ENCODE measurements around the gene FAM228B.
"Not testable (repeated sequence)": the region's sequence is repeated elsewhere in the genome, so short reads cannot be mapped to it uniquely, and the experiment has no call there.

Gene FAM228B

DNA sequence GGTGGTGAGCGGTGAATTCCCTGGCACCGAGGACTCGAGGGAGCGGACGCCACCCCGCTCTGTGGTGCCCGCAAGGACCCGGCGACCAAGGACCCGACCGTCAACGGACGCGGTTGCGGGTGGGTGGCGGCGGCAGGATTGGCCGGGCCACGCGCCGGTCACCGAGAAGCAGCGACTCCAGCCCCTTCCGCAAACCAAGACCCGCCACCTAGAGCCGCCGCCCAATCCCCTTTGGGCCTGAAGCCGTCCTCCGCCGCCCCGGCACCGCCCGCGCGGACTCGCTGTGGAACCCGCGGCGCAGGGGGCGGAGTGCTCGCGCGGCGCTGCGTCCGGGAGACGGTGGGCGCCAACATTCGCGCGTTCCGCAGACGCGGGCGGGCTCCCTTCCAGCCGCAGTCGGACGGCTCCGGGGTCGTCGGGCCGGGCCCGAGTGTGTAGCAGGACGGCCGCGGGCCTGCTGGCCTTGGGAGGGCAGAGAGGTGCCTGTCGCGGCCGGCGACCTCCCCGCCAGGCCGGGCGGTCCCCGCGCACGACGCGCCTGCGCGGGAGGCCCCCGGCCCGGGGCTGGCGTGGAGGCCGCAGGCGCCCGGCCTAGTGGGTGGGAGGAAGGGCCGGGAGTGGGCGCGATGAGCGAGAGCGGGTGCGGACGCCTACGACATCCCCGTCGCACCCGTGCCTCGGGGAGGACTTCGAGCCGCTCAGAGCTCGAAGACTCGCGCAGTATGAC, at the start of gene FAM228B, which contains the start of gene PFN4:
Gene FAM228B (plus strand): TSS at position 275 of the 727 bp plus-strand sequence. CDS start 893 bp downstream, outside the sequence.
Gene PFN4 (minus strand): TSS at position 140 of the 727 bp plus-strand sequence. CDS start 799 bp downstream, outside the sequence.
- DNase-seq: peak; percentile 67

DNA sequence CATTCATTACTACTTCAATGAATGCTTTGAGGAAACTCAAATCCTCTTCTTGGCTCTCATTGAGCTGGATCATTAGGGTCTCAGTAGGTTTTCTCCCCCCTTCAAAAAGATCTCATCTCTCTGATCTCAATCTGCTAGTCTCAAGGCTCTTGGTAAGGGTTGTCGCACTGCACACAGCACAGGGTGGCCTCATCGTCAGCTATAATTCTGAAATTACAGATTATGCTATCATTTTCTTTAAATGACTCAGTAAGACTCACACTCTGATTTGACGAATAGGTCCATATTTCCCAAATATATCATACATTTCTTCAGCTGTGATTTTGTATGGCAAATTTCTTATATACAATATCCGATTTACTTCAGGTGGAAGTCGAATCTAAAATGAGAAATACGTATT, 49.5 kb upstream of the FAM228B start:
- DNase-seq: no peak

DNA sequence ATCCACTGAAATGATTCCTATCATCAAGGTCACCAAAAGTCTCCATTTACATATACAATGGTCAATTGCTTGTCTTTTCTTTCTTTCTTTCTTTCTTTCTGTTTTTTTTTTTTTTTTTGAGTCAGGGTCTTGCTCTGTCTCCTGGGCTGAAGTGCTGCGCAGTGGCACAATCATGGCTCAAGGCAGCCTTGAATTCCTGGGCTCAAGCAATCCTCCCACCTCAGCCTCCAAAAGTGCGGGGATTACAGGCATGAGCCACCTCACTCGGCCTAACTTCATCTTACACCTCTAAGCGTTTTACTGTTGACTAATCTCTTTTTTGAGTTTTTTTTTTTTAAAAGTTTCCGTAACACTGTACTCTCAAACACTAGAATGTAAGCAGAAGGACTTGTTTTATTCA, 48.0 kb upstream of the FAM228B start:
- DNase-seq: no peak

DNA sequence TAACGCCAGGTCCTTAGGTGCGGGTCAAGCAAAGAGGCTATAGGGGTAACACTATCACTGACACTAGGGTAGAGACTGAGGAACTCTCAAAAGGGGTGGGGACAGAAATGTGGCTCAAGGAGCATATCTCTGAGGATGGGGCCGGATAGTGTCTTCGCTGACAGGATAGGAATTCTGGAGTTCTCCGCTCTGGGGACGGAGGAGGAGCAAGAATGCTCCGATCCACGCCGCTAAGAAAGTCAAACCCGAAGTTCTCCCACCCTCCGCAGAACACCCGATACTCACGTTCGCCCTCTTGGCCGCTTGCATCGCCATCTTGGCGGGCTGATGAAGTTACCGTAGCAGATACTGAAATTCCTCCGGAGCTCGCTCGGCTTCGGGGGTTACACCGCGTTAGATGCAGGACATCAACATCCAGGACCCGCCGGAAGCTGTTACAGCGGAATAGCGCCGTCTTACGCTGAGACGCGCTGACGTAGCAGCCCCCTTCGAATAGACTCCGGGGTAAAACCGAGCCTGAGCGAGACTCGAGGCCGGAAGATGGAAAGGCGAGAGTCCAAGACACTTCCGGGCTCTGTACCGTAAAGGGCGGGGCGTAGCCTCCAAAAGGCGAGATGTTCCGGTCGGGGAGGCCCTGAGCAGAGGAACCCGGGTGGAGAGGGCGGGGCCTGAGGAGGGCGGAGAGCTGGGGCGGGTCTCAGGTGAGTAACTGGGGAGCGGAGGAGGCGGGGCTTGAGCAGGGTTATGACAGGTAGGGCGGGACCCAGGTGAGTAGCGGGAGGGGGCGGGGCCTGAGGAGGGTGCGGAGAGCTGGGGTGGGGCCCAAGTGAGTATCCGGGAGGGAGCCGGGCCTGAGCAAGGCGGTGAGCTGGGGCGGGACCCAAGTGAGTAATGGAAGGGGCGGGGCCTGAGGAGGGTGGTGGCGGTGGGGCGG, 47.1 kb upstream of the FAM228B start, which contains the start of gene SF3B6:
Gene SF3B6 (minus strand): TSS at position 412 of the 934 bp plus-strand sequence. CDS start 97 bp downstream, at position 315.
- DNase-seq: peak; percentile 100

DNA sequence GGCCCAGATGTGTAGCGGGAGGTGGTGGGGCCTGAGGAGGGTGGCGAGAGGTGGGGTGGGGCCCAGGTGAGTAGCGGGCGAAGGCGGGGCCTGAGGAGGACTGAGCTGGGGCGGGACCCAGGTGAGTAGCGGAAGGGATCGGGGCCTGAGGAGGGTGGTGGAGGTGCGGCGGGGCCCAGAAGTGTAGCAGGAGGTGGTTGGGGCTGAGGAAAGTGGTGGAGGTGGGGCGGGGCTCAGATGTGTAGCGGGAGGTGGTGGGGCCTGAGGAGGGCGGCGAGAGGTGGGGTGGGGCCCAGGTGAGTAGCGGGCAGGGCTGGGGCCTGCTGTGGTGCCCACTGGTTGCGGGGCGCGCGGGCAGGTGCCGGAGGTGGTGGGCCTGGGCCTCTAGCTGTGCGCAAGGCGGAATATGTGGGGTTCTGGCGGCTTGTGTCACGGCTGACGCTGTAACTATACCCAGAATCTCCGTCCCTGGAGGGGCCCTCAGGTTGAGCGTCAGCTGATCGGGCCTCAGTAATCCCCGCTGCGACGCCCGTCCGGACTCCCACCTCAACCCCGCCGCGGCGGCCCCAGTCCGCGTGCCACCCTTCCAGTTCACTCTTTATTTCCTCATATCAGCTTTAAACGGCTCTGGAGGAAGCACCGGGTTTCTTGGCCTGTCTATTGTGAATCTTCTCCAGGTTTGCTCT, 46.3 kb upstream of the FAM228B start:
- no peak for DNase-seq

DNA sequence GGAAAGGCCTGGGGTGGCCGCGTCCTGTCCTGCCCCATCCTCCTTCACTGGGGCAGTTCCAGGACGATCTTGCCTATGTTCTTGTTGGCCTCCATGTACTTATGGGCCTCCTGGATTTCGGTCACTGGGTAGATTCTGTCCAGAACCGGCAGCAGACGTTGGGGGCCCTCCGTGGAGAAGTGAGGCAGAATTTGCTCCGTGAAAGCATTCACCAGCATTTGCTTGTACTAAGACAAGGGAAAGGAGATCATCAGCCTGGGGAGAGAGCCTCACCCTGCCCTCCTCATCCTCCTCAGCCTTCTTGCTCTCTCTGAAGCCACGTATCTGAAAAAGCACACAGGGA, 45.8 kb upstream of the FAM228B start:
- no peak for DNase-seq

DNA sequence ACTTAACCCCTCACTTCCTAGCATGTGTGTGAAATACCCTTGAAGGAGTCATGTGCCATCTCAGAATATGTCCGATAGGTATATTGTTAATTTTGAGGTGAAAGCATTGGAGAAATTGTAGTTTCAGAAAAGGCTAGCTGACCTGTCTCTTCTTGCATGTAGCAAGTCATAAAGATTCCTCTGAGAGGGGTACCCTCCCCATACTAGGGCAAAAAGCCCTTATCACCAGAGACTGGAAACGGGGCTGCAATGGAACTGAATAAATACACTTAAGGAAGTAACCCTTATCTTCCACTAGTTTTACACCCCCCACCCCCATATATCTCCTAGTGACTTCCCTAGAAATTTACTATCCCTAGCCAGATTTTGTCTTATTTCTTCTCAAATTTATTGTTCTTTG, 45.4 kb upstream of the FAM228B start:
- no peak for DNase-seq

DNA sequence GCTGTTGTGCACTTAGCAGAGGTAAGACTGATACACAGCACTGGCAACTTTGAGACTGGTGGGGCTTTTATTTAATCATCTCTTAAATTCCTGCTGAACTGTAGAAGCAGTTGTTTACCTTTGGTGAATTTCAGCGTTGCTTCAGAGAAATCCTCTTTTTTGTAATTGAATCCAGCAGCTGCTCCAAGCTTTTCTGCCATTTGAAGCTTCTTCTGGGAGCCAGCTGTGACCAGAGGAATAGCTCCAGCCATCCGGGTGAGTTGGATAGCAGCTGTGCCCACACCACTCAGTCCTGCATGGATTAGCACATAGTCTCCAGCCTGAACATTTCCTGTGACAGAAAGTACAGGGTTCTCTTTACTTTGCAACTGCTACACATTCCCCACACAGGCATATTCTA, 42.6 kb upstream of the FAM228B start:
- DNase-seq: no peak

DNA sequence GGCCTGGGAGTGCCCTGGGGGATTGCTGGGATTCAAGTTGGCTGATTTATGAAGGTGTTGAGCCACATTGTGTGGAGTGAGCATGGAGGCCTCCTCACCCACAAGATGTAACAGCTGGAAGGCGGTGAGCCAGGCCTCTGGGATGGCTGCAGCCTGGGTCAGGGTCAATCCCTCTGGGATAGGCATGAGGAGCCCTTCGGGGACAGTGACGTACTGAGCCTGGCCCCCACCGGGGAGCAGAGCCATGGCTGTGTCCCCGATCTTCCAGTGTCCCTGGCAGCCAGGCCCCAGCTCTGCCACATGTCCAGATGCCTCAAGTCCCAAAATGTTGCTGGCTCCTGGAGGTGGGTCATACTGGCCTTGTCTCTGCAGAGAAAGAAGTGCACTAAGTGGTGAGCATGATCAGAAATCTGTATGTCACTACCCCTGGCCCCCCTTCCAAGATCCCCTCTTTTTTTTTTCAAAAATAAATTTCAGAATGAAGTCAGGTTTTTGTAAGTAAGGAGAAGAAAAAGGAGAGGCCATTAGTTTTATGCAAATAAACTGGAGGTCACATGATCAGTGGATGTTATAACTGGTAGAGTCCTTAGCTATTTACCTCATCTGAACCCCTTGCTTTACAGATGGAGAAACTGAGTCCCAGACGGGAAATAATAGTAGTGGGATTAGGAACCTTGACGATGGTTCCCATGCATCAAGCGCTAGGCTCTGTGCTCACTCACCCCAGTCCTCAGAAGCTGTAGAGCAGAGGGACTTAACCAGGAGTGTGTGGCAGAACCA, 40.3 kb upstream of the FAM228B start:
- no peak for DNase-seq

DNA sequence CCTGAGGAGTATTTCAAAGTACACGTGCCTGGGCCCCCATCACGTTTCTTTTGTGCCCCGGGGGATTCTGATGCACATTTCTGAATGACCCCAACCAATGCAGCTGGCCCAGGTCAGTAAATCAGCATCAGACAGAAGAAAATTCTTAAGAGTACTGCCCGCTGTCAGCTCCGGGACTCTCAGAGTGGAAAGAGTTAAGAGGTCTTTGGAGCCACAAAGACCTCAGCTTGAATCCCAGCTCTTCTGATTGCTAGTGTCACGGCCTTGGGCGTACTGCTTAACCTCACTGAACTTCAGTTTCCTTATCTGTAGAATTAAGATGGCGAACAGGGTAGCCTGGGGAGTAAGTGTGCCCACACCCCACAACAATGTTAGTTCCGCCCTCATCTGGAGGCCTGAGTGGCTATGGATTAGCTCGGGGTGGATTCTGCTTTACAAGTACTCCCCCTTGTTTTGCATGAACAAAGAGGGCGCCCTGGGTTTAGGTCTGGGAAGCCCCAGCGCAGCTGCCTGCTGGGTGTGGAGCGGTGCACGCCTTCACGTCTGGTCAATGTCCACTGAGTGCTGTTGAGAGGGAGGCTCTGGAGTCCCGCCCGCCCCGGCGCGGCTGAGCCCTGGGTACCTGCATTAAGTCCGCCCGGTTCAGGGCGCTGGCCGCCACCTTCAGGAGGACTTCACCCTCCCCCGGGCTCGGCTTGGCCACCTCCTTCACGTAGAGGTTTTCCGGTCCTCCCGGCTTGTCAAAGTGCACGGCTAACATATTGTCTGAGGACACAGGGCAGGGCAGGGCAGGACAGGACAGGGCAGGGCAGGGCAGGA, 39.5 kb upstream of the FAM228B start:
- peak; percentile 27 for DNase-seq

DNA sequence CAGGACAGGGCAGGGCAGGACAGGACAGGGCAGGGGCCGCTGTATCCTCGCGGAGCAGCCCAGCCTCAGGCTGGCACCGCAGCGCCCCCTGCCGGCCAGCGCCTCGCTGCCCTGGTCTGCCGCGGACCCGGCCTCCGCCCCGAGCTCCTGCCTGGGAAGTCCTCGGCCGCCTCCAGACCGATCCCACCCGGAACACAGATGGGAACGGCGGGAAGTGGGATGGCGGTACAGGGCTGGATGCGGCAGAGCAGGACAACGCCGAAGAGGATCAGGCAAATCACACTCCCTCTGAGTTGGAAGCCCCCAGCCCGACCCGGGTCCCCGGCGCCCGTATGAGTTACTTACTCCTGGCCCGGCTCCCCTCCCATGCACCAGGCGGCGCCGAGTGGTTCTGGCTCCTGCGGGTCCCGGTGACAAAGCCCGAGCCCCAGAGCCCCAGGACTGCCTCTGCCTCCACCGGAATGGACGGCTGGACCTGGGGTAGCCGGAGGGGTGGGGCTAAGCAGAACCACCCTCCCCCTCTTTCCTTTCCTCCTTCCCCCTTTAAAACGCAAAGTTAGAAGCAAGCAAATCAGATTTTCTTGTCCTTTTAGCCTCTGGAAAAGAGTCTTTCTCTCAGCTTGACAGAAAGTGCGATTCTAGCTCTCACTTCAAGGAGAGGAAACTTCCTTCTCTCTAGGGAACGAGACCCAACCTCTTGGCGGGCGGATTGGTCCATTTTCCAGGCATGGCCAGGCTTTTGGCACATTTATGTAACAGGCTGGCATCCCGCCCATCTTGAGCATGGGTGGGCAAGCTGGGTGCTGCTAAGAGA, 38.7 kb upstream of the FAM228B start, which contains the start of gene TP53I3:
Gene TP53I3 (minus strand): TSS at position 449 of the 814 bp plus-strand sequence. CDS start 508 bp downstream, outside the sequence.
- peak; percentile 75 for DNase-seq

DNA sequence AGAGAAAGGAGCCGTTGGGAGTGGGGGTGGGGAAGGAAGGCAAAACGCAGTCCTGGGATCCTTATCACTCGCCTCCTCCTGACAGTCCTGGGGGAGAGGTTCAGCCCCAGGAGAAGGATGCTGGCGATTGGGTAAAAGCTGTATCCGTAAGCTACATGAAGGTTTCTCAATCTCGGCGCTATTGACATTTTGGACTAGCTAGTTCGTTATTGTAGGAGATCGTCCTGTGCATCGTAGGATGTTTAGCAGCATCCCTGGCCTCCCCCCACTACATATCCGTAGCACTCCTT, 38.1 kb upstream of the FAM228B start:
- DNase-seq: no peak

DNA sequence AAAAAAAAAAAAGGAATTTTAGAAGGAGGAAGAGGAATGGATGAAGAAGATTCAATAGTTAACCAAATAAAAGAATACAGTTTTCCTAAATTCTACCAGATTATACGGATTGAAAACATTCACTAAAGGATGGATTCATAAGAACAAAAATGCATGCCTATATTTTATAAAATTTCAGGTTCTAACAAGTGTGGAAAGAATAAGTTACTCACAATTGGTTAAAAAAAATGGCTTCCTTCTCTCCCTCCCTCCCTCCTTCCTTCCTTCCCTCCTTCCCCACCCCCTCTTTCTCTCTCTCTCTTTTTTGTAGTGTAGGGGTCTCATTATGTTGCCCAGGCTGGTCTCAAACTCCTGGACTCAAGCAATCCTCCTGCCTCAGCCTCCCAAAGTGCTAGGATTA, 37.0 kb upstream of the FAM228B start:
- DNase-seq: no peak

DNA sequence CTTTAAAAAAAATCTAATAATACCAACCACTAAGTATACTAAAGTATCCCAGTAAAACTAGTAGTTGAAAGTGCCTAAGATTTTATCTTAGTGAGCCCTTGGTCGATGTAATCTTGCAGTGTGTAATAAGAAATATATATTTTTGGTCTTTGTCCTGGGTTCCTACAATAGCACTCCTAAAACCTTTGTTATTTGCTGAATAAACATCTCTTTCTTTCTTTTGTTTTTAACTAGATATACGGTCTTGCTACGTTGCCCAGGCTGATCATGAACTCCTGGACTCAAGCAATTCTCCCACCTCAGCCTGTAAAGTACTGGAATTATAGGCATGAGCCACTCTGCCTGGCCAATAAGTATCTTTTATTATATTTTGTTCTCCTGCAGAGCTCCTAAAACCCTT, 36.2 kb upstream of the FAM228B start:
- no peak for DNase-seq

DNA sequence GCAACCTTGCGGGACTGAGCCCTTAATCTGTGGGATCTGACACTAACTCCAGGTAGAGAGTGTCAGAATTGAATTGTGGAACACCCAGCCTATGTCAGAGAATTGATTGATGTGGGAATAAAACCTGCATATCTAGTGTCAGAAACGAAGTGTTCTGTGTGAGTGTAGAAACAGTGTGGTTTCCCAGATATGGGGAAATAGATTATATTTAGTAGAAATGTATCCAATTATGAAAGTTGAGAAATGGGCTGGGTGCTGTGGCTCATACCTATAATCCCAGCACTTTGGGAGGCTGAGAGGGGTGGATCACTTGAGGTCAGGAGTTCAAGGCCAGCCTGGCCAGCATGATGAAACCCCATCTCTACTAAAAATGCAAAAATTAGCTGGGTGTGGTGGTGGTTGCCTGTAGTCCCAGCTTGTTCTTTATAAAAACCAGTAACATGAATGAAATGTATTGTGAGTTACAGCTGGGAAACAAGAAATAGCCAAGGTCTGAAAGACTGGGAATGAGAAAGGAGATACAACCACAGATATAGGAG, 34.4 kb upstream of the FAM228B start:
- no peak for DNase-seq

DNA sequence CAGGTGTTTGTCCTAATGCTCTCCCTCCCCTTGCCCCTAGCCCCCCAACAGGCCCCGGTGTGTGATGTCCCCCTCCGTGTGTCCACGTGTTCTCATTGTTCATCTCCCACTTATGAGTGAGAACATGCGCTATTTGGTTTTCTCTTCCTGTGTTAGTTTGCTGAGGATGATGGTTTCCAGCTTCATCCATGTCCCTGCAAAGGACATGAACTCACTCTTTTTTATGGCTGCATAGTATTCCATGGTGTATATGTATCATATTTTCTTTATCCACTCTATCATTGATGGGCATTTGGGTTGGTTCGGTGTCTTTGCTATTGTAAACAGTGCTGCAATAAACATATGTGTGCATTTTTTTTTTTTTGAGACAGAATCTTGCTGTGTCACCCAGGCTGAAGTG, 30.0 kb upstream of the FAM228B start:
- not testable (repeated sequence) for DNase-seq

DNA sequence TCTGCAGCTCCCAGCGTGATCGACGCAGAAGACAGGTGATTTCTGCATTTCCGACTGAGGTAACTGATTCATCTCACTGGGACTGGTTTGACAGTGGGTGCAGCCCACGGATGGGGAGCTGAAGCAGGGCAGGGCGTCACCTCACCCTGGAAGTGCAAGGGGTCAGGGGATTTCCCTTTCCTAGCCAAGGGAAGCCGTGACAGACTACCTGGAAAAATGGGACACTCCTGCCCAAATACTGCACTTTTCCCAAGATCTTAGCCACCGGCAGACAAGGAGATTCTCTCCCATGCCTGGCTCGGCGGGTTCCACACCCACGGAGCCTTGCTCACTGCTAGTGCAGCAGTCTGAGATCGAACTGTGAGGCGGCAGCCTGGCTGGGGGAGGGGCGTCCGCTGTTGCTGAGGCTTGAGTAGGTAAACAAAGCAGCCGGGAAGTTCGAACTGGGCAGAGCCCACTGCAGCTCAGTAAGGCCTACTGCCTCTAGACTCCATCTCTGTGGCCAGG, 28.0 kb upstream of the FAM228B start:
- DNase-seq: not testable (repeated sequence)

DNA sequence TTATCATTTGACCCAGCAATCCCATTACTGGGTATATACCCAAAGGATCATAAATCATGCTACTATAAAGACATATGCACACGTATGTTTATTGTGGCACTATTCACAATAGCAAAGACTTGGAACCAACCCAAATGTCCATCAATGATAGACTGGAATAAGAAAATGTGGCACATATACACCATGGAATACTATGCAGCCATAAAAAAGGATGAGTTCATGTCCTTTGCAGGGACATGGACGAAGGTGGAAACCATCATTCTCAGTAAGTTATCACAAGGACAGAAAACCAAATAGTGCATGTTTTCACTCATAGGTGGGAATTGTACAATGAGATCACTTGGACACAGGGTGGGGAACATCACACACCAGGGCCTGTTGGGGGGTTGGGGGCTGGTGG, 22.5 kb upstream of the FAM228B start:
- not testable (repeated sequence) for DNase-seq

DNA sequence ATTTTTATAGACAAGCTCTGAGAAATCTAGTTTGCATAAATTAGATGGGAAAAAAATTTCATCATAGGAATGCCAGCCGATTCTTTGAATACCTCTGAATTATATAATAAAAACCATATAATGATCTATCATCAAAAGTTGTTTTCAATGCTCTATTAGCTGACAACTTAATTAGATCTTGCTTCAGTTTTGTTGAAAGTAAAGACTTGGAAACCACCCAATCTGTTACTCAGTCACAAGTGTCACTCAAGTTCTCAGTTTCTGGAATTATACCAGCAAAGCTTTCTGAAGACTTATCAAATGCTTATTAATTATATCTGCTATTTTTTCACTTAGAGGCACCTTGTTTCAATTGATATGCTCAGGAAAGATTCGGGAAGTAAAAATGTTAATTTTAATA, 21.3 kb upstream of the FAM228B start:
- DNase-seq: no peak

DNA sequence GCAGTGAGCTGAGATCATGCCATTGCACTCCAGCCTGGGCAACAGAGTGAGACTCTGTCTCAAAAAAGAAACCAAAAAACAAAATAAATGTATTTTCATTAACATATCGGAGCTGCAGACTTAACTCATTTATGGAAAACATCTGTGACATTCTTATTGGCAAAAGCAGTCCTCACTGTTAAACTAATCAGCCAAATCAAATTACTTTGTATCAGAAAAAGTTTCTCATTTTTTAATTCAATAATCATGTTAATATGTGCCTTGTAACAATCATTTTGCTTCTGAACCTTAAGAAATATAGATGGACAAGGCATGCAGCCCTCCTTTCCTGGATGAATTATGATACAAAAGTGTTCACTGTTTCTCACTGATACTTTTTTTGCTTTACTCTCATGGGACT, 20.6 kb upstream of the FAM228B start:
- DNase-seq: no peak
